Testis (tissue), 3 donors: ENCODE results near the gene HMCN2. TPM values are rescaled to one million over a fixed set of nuclear protein-coding genes. Genes with fewer than 3 reads are reported as not detected.
A peak's percentile ranks its signal among the peaks of the same experiment; 100 is the strongest.

Experiments
- DNase-seq: peaks from one replicate; pipeline ENCODE4 v3.0.0-alpha.2; 2019
- H3K27ac ChIP-seq, 2 donors: fragments of 200-600 bp; sonication (generic); one replicate each; pipeline ENCODE4 v1.5.1; 2019
- H3K27me3 ChIP-seq: fragments of 200-600 bp; sonication (generic); one replicate; pipeline ENCODE4 v1.5.1; 2019
- H3K36me3 ChIP-seq: fragments of 200-600 bp; sonication (generic); one replicate; pipeline ENCODE4 v1.5.1; 2017; ENCODE audit warnings: low read depth; ENCODE audit errors: missing control alignments
- H3K4me1 ChIP-seq: fragments of 200-600 bp; sonication (generic); one replicate; pipeline ENCODE4 v1.5.1; 2019
- H3K4me3 ChIP-seq, 2 donors: fragments of 200-600 bp; sonication (generic); one replicate each; pipeline ENCODE4 v1.5.1; 2017 to 2019
- H3K9me3 ChIP-seq: fragments of 200-600 bp; sonication (generic); one replicate; pipeline ENCODE4 v1.5.1; 2017
- POLR2A ChIP-seq: fragments of 450-650 bp; IDR thresholded peaks from one replicate; pipeline ENCODE4 v1.6.1; 2017; ENCODE audit warnings: antibody characterized with exemption, mild to moderate bottlenecking, moderate library complexity
- WGBS, 2 donors: methylation state at CpG; one replicate each; pipeline ENCODE4 v1.1.5; 2018; 5-methylcytosine and 5-hydroxymethylcytosine counted together
- intact Hi-C: fragments of 100-400 bp; cut with DNase I; formaldehyde crosslinking; loops from one replicate; pipeline ENCODE4 v1.15.1; 2023; ENCODE audit warnings: low total_unique reads
- polyA plus RNA-seq: library from polyadenylated mRNA; stranded (reverse); fragments of 350-450 nt; fragmentation: Illumina TruSeq; extraction: RNeasy Lipid Tissue Mini Kit (QIAGEN cat#74804); gene quantifications from one replicate; pipeline ENCODE4 v1.2.3, GENCODE V29; 2014; ENCODE audit warnings: low read depth, low replicate concordance; ENCODE audit not compliant: insufficient read depth
- total RNA-seq, 2 donors: library from RNA; depleted of rRNA; stranded (reverse); fragments of >200 nt; gene quantifications; one replicate each; pipeline ENCODE4 v1.2.3, GENCODE V29; 2016
- TF ChIP-seq, protein P1 (sequence below), 3 experiments: fragments of 450-650 bp in 2 of 3; fragments of 200-600 bp in 1 of 3; sonication (generic) in 1 of 3; IDR thresholded peaks; one replicate each; pipeline ENCODE4 v1.5.1; 2016 to 2019; ENCODE audit warnings: antibody characterized with exemption in 3 of 3, mild to moderate bottlenecking in 2 of 3, moderate library complexity in 1 of 3

HMCN2 gene
- total and polyA plus RNA-seq, 3 donors from 2014 or later: 10.2 to 17.7 (median 15.5) TPM

DNA sequence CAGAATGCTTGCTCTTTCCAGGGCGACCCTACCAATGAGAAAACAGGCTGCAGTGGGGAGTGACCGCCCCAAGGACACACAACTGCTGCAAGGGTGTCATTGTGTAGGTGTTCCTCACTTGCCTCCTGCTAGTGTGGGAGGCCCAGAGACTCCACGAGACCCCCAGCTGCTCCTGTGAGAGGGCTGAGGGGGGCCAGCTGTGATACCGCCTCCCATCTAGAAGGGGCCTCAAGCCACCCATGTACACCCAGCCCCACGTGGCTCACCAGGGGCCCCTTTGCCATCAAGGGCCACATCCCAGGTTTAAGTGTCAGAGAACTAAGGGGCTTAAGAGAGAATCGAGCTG, 177.9 kb downstream of the HMCN2 start:
- H3K27ac ChIP-seq: no peak overlapping the region
- DNase-seq: no peak
- H3K9me3 ChIP-seq: no peaks in the 10 kb centered on the region
- H3K4me1 ChIP-seq: peaks cover 25% of the 10 kb centered on the region
- H3K27me3 ChIP-seq: no peaks in the 10 kb centered on the region
- H3K4me3 ChIP-seq: no peak overlapping the region
- intact Hi-C loops: no loop called here
- WGBS, 2 donors: 65 to 86% methylated on average over 3 to 6 of the region's 6 CpGs
- TF ChIP-seq, protein P1, sequence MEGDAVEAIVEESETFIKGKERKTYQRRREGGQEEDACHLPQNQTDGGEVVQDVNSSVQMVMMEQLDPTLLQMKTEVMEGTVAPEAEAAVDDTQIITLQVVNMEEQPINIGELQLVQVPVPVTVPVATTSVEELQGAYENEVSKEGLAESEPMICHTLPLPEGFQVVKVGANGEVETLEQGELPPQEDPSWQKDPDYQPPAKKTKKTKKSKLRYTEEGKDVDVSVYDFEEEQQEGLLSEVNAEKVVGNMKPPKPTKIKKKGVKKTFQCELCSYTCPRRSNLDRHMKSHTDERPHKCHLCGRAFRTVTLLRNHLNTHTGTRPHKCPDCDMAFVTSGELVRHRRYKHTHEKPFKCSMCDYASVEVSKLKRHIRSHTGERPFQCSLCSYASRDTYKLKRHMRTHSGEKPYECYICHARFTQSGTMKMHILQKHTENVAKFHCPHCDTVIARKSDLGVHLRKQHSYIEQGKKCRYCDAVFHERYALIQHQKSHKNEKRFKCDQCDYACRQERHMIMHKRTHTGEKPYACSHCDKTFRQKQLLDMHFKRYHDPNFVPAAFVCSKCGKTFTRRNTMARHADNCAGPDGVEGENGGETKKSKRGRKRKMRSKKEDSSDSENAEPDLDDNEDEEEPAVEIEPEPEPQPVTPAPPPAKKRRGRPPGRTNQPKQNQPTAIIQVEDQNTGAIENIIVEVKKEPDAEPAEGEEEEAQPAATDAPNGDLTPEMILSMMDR (IDR thresholded peaks at IDR 0.05): no peak
- TF ChIP-seq POLR2A: no peak
- H3K36me3 ChIP-seq: no peaks in the 10 kb centered on the region

DNA sequence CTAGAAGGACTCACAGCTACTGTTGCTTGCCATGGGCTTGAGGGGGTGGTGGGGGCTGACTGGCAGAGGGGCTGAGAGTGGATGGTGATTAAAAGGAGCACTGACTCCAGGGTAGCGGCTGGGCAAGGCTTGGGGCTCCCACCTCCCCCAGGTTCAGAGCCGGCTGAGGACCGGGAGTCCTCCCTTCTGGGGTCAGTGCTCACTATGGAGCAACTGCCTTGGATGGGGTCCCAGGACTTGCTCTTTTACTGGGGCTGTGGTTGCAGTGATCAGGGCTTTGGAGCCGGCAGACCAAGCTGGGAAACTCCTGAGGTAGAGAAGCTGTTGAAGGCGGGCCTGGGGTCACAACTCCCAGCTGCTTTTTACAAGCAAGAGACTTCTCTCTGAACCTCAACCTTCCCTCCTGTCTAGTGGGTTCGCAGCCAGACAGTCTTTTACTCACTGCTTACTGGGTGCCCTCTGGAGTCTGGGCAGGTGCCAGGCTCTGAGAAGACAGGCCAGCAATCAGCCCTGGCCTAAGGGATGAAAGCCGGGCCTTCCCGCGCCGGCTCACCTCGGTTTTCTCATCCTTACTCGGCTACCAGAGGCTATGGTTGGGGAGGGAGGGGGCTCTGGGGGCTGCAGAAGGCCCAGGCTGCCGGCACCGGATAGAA, 178.4 kb downstream of the HMCN2 start:
- H3K4me1 ChIP-seq: peaks cover 25% of the 10 kb centered on the region
- 13 to 30% methylated on average over 7 to 14 of the region's 14 CpGs for WGBS, 2 donors

DNA sequence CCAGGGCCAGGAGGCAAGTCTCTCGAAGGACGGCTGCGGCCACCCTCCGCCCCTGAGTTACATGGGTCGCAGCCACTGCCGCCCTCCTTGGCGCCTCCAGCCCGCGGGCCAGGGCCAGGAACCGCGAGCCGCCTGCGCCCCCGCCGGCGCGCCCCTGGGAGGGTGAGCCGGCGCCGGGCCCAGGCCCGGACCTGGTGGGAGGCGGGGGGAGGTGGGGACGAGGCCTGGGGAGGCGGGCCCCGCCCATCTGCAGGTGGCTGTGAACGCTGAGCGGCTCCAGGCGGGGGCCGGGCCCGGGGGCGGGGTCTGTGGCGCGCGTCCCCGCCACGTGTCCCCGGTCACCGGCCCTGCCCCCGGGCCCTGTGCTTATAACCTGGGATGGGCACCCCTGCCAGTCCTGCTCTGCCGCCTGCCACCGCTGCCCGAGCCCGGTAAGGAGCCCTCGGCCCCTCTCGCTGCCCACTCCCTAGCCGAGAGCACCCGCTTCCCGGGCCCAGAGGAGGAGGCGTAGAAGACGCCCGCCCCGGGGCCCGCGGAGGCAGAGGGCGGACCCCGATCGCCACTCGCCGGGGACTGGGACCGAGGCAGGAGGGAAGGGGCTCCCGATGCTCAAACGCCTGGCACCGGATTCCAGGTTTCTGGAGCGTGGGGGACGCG, 179.1 kb downstream of the HMCN2 start, which contains the start of gene ASS1:
ASS1 (plus strand) TSS at position 397 of the 657 bp plus-strand sequence. CDS start 7,268 bp downstream, outside the sequence.
- TF ChIP-seq, protein P1 (IDR thresholded peaks at IDR 0.05): no peak
- no peak for TF ChIP-seq POLR2A
- Histone ChIP-seq H3K36me3 (no peaks in the 10 kb centered on the region), H3K4me3 (peak within 1 kb of the TSS; percentile 59 to 71), H3K9me3 (no peaks in the 10 kb centered on the region), H3K27ac (peak within 1 kb of the TSS; percentile 71 to 73), H3K27me3 (no peaks in the 10 kb centered on the region), H3K4me1 (peaks cover 25% of the 10 kb centered on the region)
- WGBS, 2 donors: 2% methylated on average over 27 of the region's 66 CpGs; no CpG with 5 or more reads in 1 of the 2 donors
- intact Hi-C loops: no loop called here
- DNase-seq: peak; percentile 87

More for the DNA sequence above, 178.4 kb downstream of the HMCN2 start:
- no peak for TF ChIP-seq POLR2A
- TF ChIP-seq, protein P1 (IDR thresholded peaks at IDR 0.05): no peak
- H3K36me3 ChIP-seq: no peaks in the 10 kb centered on the region
- H3K9me3 ChIP-seq: no peaks in the 10 kb centered on the region
- peak overlapping the region in 1 of 2 donors; percentile 71 for H3K27ac ChIP-seq
- peak overlapping the region; percentile 59 to 71 for H3K4me3 ChIP-seq
- DNase-seq: no peak
- intact Hi-C loops: no loop called here
- H3K27me3 ChIP-seq: no peaks in the 10 kb centered on the region

DNA sequence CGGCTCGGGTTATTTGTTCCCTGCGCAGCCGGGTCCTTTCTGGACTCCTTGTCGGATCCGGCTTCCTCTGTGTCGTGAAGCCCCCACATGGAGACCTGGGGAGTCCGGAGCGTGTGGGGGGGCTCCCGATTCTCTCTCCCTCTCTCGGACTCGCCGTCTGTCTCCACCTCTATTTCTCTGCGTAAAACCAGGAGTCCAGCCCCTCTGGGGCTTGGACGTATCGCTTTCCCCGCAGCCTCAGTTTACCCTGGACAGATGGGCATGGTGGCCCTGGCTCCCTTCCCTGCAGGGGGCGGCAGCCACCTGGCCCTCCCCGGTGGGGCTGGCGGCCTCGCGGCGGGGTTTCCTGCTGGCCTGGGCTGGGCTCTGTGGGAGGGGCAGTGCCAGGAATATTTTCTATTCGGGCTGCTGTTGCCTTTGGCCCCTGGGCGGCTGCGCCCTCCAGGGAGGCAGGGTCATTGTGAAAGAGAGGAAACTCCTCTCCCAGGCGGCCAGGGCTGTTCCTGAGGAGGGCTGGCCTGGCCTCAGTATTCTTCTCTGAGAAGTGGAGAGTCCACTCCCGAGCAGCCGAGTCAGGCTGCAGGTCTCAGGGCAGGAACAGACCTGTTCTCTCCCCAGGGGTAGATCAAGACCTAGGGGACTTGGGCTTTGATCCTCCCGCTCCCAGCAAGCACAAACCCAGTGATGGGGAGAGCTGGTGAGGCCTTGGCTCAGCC, 179.9 kb downstream of the HMCN2 start:
- peaks cover 30% of the 10 kb centered on the region for H3K4me1 ChIP-seq
- no peak for TF ChIP-seq POLR2A
- TF ChIP-seq, protein P1 (IDR thresholded peaks at IDR 0.05): no peak
- H3K36me3 ChIP-seq: no peaks in the 10 kb centered on the region
- no peak for DNase-seq
- H3K4me3 ChIP-seq: peak overlapping the region; percentile 59 to 71
- no peaks in the 10 kb centered on the region for H3K9me3 ChIP-seq
- 2 to 3% methylated on average over 8 to 25 of the region's 30 CpGs for WGBS, 2 donors
- H3K27ac ChIP-seq: peak overlapping the region; percentile 71 to 73
- H3K27me3 ChIP-seq: no peaks in the 10 kb centered on the region
- intact Hi-C loops: no loop called here
